Measurements from ENCODE around the gene SIRPA.

The SIRPA gene

DNA sequence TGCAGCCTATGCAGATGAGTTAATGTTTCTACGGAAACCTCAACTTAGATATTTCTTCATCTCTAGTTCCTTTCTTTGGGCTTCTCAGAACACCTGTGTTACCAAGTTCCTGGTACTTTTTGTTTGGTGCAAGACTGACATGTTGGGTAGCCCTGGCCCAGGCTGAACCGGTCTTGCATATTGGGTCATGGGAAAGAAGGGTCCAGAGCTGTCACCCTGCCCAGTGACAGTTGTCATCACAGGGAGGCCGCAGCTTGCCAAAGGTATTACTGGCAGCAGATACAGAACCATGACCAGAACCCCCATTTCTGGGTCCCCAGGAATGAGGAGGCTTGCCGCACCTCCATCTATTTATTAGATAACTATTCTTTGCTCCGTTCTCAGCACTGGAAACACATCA, 58.4 kb downstream of the SIRPA start:
- no peak for DNase-seq

DNA sequence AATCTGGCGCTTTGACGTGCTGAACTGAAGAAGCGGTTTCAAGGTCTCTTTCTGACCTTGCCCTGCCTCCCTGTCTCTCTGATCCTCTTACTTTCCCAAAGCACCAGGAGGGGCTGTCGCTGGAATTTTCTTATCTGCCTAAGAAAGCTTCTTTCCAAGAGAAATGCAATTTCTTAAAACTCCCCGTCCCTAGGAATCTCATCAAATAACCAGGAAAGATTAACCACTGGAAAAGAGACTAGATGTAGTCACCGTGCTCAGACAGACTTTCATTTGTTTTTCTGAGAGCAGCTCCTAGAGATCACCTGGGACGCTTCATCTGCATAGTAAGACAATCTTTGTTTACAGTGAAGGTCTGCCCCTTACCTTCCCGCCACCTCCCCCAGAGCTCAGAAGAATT, 60.0 kb downstream of the SIRPA start:
- no peak for DNase-seq

DNA sequence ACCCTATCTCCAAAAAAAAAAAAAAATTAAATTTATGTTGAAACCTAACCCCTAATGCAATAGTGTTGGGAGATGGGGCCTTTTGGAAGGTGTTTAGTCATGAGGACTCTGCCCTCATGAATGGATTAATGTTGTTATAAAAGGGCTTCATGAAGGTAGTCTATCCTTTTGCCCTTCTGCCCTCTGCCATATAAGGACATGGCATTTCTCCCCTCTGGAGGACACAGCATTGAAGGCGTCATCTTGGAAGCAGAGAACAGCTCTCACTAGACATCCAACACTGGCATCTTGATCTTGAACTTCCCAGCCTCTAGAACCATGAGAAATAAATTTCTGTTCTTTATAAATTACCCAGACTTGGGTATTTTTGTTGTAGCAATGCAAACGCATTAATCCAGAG, 63.2 kb downstream of the SIRPA start:
- DNase-seq, result no peak

DNA sequence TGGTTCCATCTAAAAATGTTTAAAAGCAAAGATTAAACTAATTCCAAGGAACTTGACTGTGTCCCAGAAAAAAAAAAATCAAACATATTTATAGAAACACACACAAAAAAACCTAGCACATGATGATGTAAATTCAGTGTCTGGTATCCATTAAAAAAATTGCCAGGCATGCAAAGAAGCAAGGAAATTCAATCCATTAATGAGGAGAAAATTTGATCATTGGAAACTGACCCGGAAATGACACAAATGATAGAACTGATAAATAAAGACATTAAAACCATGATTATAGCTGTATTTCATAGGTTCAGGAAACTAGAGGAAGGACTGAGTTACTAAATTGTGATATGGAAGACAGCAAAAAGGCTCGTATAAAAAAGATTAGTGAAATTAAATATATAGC, 63.9 kb downstream of the SIRPA start:
- no peak for DNase-seq

- no peak for DNase-seq
Observed at GRCh38 chr20:1961374-1961773, 66.2 kb downstream of the SIRPA start.

DNA sequence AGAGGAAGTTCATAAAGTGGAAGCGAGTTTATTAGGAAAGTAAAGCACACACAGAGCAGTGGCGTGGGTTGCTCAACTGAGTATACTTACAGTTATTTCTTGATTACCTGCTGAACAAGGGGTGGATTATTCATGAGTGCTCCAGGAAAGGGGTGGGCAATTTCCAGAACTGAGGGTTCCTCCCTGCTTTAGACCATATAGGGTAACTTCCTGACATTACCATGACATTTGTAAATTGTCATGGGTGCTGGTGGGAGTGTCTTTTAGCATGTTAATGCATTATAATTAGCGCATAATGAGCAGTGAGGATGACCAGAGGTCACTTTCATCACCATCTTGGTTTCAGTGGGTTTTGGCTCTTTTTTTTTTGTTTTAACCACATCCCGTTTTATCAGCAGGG, 68.9 kb downstream of the SIRPA start:
- DNase-seq, result no peak

- peak; percentile 16 for DNase-seq
Observed at GRCh38 chr20:1964659-1965405, 69.6 kb downstream of the SIRPA start.

GRCh38 chr20:1965520-1966351, 70.5 kb downstream of the SIRPA start:
- DNase-seq, result peak; percentile 89

GRCh38 chr20:1968964-1969363, 73.8 kb downstream of the SIRPA start:
- no peak for DNase-seq

- no peak for DNase-seq
Observed at GRCh38 chr20:1971893-1972586, 76.8 kb downstream of the SIRPA start.

- DNase-seq, result no peak
Observed at GRCh38 chr20:1973601-1974440, 78.6 kb downstream of the SIRPA start.

GRCh38 chr20:1975291-1975690, 80.1 kb downstream of the SIRPA start:
- no peak for DNase-seq

DNA sequence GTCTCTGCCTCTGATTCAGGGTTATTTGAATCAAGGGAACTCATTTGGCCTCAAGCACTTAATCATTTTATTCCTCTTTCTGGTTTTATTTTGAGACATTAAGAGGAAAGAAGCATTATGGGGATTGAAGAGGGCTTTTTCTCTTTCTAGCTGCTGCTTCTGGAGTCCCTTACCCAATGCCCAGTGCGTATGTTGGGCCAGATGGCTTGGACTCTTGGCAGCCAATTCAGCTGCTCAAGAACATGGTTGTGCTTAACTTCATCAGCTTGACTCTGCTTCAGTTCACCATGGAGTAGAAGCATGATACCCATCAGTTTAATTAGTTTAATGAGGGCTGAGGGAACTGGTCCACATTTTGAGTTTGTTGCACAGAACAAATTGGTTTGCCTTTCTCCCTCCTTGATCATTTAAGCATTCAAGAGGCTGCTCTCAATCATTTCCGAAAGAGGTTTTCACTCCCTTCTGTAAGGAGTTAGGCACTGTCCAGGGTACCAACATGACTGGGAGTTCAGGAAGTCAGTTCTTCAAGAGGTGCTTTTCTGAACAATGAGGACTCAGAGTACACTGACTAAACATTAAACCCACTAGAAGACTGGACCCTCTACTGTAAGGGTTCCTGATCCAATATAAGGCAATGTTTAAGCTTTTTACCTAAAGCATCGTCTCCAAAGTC, 84.0 kb downstream of the SIRPA start:
- DNase-seq, result no peak

GRCh38 chr20:1982686-1983085, 87.5 kb downstream of the SIRPA start:
- DNase-seq, result no peak

- DNase-seq, result no peak
Observed at GRCh38 chr20:1983301-1983700, 88.1 kb downstream of the SIRPA start.

- no peak for DNase-seq
Observed at GRCh38 chr20:1987826-1988225, 92.6 kb downstream of the SIRPA start.
